Measurements from ENCODE around the gene CCDC97.

GRCh38 chr19:41351339-41352245 is 41.6 kb downstream of the CCDC97 start:
- no peak for TF ChIP-seq CTCF (IDR thresholded peaks at IDR 0.05)
- no peak for TF ChIP-seq POLR2AphosphoS5 (IDR thresholded peaks at IDR 0.05; ENCODE audit: low read depth, low read length)
- peak; percentile 32; the same call in 1 of the 2 replicates for TF ChIP-seq SIN3A (IDR thresholded peaks at IDR 0.05; ENCODE audit: borderline replicate concordance, insufficient read depth, low read depth, low read length)
- TF ChIP-seq REST (IDR thresholded peaks at IDR 0.05; ENCODE audit: insufficient read depth in 1 of 2, low read depth in 2 of 2, low read length in 1 of 2) = no peak
